Central memory CD8-positive, alpha-beta T cell (primary cell): ENCODE data around the gene ATP6V1D.
"Not testable (repeated sequence)": the region's sequence is repeated elsewhere in the genome, so short reads cannot be mapped to it uniquely, and the experiment has no call there.

ENCODE experiments used
- ATAC-seq: fragments of 150-1000 bp; cut with Tn5 transposase; replicated peaks from 2 replicates; pipeline ENCODE4 v1.10.0; 2022; ENCODE audit warnings: mild to moderate bottlenecking, moderate FRiP score, moderate number of reproducible peaks; ENCODE audit not compliant: poor library complexity, severe bottlenecking; ENCODE audit errors: extremely low read depth
- DNase-seq, 2 donors: peaks; one replicate each; pipeline ENCODE4 v3.0.0; 2021; ENCODE audit warnings: low spot score in 2 of 2
- H3K27ac Mint-ChIP-seq: one replicate; pipeline ENCODE4 v1.8.0; 2022; ENCODE audit warnings: low read depth, mild to moderate bottlenecking, moderate library complexity, mixed read lengths
- H3K27me3 Mint-ChIP-seq: one replicate; pipeline ENCODE4 v1.8.0; 2022; ENCODE audit warnings: mixed read lengths
- H3K36me3 Mint-ChIP-seq: one replicate; pipeline ENCODE4 v1.8.0; 2022; ENCODE audit warnings: mild to moderate bottlenecking, moderate library complexity, mixed read lengths; ENCODE audit not compliant: insufficient read depth
- H3K4me1 Mint-ChIP-seq: one replicate; pipeline ENCODE4 v1.8.0; 2022; ENCODE audit warnings: mixed read lengths
- H3K4me3 Mint-ChIP-seq: one replicate; pipeline ENCODE4 v1.8.0; 2022; ENCODE audit warnings: mild to moderate bottlenecking, moderate library complexity, mixed read lengths
- H3K9me3 Mint-ChIP-seq: one replicate; pipeline ENCODE4 v1.8.0; 2022; ENCODE audit warnings: mixed read lengths

The ATP6V1D gene

DNA sequence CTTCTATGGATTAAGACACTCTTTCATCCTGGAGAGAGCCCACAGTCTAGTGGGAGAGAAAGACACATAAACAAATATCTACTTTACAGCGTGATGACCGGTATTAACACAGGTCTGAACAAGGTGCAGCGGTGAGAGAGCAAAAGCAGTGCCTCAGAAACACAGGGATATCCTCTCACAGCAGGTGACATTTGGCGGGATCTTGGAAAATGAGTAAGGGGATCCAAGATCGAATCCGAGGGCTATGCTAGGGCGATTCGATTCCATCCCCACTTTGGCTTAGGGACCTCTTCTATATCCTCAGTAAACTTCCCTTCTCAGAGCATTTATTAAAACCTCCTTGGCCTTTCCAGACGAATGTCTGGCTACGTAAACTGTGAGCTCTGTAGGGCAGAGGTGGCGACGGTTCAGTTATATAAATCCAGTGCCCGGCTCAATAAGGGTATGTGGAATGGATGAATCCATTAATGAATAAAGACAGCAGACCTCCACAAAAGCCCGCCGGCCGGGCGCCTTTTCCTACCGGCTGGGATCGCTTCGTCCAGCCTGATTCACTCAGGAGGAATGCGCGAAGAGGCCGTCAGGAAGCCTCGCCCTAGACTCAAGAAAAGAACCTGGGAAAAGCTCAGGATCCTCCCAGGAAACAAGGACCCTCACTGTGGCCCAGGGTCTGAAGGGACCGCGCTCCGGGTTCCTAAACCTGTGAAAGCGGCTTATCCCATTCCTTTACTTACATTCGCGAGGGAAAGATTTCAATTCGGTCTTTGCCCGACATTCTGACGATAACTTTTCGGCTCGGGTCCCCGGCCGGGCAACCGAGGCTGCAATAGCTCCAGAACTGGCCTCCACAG, 455 bp downstream of the ATP6V1D start:
- ATAC-seq, result no peak

DNA sequence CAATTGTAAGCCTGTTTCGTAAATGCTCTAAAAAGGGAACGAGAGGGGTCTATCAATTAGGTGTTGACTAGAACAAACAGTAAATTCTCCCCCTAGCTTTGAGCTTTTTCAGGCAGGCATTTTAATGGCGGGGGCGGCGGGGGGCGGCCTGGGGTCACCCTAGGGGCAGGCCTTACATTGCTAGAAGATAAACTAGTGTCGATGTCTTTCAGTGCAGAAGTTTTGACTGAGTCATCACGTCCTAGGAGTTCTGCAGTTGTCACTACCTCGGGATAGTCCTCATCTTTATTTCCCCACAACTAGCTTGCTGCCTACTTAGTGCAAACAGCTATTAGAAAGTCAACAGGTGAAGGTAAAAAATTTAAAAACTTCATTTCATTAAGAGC, 1.6 kb downstream of the ATP6V1D start:
- Mint-ChIP-seq H3K4me3 (peak overlapping the region; percentile 89), H3K9me3 (no peaks in the 10 kb centered on the region), H3K27ac (peak overlapping the region; percentile 95), H3K27me3 (no peaks in the 10 kb centered on the region), H3K4me1 (peaks cover 38% of the 10 kb centered on the region), H3K36me3 (peaks cover 25% of the 10 kb centered on the region)
- DNase-seq (no peak), ATAC-seq (no peak)

More for the DNA sequence above, 455 bp downstream of the ATP6V1D start:
- peak overlapping the region; percentile 89 for H3K4me3 Mint-ChIP-seq
- H3K27ac Mint-ChIP-seq, result peak overlapping the region; percentile 95
- peaks cover 30% of the 10 kb centered on the region for H3K36me3 Mint-ChIP-seq
- DNase-seq, result no peak
- no peaks in the 10 kb centered on the region for H3K9me3 Mint-ChIP-seq
- no peaks in the 10 kb centered on the region for H3K27me3 Mint-ChIP-seq
- peaks cover 50% of the 10 kb centered on the region for H3K4me1 Mint-ChIP-seq

DNA sequence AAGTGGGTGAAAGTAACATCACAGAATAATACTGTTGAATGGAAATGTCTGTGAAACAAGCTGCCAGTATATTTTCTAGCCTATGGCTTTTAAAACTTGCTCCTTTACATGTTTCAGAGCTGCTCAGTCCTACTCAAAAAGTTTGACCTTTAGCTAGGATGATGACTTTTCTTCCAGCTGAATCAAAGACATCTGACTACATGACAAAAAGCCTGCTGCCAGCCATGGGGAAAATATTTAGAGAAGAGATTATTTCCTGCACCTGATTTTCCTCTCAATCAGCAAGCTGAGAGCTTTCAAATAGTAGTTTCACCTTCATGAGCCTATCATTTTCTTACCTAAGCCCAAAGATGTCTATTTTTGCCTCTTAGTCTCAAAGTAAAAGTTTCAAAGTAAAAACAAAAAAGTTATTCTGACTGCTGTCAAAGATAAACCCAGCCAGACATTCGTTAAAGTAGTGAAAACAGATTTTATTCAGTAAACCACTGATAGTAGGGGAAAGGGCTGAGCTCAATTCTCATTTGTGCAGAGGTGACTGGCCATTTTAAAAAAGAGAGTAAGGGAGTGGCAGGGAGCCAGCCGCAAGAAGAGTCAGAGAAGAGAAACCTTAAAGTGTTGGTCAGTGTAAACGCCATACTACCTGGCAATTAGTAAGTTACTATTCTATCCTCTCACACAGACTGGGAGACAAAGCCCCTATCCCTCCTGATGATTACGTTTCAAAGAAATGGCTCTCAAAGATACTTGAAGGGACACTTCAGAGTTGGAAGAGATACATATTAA, 2.2 kb downstream of the ATP6V1D start:
- H3K4me3 Mint-ChIP-seq, result peak overlapping the region; percentile 89
- H3K27ac Mint-ChIP-seq, result no peak overlapping the region
- peaks cover 21% of the 10 kb centered on the region for H3K36me3 Mint-ChIP-seq
- ATAC-seq (no peak), DNase-seq (no peak)
- H3K27me3 Mint-ChIP-seq, result no peaks in the 10 kb centered on the region
- no peaks in the 10 kb centered on the region for H3K9me3 Mint-ChIP-seq
- H3K4me1 Mint-ChIP-seq, result peaks cover 32% of the 10 kb centered on the region

DNA sequence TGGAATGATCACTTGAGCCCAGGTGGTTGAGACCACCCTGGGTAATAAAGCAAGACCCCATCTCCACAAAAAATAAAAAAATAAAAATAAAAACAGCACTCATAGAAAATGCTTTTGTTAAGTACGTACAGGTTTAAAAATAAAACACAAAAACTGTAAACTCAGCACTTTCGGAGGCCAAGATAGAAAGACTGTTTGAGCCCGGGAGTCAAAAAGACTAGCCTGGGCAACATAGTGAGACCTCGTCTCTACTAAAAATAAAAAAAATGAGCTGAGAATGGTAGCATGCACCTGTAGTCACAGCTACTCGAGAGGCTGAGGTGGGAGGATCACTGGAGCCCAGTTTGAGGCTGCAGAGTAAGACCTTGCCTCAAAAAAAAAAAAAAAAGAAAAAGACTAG, 7.5 kb downstream of the ATP6V1D start:
- ATAC-seq (no peak), DNase-seq (no peak)
- Mint-ChIP-seq H3K36me3 (peaks cover 36% of the 10 kb centered on the region), H3K4me1 (peaks cover 8% of the 10 kb centered on the region), H3K4me3 (no peak overlapping the region), H3K27ac (no peak overlapping the region), H3K9me3 (no peaks in the 10 kb centered on the region), H3K27me3 (no peaks in the 10 kb centered on the region)

DNA sequence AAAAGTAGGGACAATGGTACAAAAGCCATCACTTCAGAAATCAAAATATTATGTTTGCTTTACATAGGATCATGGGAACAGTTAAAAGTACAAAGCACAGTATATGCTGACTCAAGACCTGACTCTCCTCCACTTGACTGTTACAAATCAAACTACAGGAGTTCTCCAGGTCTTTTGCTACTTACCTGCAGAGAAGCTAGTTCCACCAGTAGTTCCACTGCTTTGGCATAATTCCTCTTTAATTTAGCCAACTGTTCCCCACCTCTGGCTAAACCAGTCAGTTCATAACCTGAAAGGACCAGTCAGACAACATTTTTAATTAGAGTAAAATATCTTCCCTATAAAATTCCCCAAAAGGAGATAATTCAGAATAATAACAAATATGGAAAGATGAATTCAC, 14.0 kb downstream of the ATP6V1D start:
- H3K9me3 Mint-ChIP-seq, result no peaks in the 10 kb centered on the region
- H3K36me3 Mint-ChIP-seq, result peaks cover 54% of the 10 kb centered on the region

DNA sequence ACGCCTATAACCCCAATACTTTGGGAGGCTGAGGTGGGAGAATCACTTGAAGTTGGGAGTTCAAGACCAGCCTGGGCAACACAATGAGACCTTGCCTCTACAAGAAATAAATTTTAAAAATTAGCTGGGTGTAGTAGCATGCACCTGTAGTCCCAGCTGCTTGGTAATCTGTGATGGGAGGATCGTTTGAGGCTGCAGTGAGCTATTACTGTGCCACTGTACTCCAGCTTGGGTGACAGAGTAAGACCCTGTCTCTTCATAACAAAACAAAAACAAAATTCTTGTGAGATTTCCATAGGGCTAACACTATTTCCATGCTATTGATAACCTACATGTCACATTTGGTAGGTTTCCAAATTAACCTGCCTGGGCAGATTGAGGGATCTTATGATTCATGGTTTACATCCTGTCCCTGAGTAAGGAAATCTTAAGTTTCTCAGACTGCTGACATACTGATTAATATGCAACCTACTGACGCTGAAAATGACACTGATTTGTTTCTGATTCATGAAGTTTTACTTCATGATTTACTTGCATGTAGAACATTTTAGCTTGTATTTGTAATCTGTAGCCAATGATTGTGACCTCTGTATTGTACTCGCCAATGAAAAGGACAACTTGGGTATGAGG, 15.9 kb downstream of the ATP6V1D start:
- Mint-ChIP-seq H3K27ac (no peak overlapping the region), H3K4me3 (no peak overlapping the region), H3K4me1 (no peaks in the 10 kb centered on the region), H3K9me3 (no peaks in the 10 kb centered on the region), H3K36me3 (peaks cover 53% of the 10 kb centered on the region), H3K27me3 (no peaks in the 10 kb centered on the region)
- DNase-seq (no peak), ATAC-seq (no peak)

More for the DNA sequence above, 14.0 kb downstream of the ATP6V1D start:
- Mint-ChIP-seq H3K4me1 (no peaks in the 10 kb centered on the region), H3K27ac (no peak overlapping the region), H3K27me3 (no peaks in the 10 kb centered on the region), H3K4me3 (no peak overlapping the region)
- ATAC-seq (no peak), DNase-seq (no peak)

DNA sequence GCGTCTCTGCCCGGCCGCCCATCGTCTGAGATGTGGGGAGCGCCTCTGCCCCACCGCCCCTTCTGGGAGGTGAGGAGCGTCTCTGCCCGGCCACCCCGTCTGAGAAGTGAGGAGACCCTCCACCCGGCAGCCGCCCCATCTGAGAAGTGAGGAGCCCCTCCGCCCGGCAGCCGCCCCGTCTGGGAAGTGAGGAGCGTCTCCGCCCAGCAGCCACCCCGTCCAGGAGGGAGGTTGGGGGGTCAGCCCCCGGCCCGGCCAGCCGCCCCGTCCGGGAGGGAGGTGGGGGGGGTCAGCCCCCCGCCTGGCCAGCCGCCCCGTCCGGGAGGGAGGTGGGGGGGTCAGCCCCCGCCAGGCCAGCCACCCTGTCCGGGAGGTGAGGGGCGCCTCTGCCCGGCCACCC, 18.4 kb downstream of the ATP6V1D start:
- H3K4me1 Mint-ChIP-seq, ATAC-seq, H3K9me3 Mint-ChIP-seq, H3K4me3 Mint-ChIP-seq, H3K27ac Mint-ChIP-seq, DNase-seq, H3K27me3 Mint-ChIP-seq: not testable (repeated sequence)
- peaks cover 51% of the 10 kb centered on the region for H3K36me3 Mint-ChIP-seq

DNA sequence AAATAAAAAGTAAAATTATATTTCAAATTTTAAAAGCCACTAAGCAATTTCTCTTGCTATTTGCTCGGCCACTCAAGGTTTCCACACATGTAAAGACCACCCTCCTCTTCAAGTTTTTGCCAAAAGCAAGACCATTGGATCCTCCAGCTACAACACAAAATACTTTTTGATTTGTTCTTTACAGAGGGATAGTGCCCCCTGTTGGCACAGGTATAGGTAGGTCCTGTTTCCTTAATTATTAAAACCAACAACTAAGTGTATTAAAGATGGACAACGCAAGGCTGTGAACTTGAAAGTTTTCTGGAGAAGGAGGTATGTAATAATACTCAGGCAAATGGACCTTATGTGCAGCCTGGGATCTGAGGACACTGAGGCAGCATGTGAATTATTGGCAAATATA, 23.8 kb downstream of the ATP6V1D start:
- Mint-ChIP-seq H3K4me1 (peaks cover 5% of the 10 kb centered on the region), H3K4me3 (no peak overlapping the region), H3K36me3 (peaks cover 42% of the 10 kb centered on the region), H3K27ac (no peak overlapping the region), H3K9me3 (no peaks in the 10 kb centered on the region), H3K27me3 (no peaks in the 10 kb centered on the region)
- ATAC-seq (no peak), DNase-seq (no peak)

DNA sequence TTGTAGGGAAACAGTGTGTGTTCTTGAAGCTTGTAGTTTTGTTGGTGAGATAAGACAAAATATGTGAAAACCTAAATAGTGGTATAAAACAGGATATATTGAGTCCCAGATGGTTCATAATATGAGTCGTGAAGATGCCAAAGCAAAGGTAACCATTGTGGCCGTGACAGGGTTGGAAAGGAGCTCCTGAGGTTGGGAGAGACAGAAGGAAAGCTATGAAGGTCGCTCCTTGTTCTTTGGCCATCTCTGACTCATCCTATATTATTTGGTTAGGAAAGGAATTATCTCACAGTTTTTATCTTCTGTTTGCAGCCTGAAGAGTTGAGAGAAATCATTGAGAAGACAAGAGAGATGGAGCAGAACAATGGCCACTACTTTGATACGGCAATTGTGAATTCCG, 27.1 kb downstream of the ATP6V1D start:
- no peak for DNase-seq
- H3K4me3 Mint-ChIP-seq, result no peak overlapping the region
- H3K36me3 Mint-ChIP-seq, result peaks cover 23% of the 10 kb centered on the region
- peak overlapping the region; percentile 29 for H3K27ac Mint-ChIP-seq
- H3K27me3 Mint-ChIP-seq, result no peaks in the 10 kb centered on the region
- peaks cover 5% of the 10 kb centered on the region for H3K4me1 Mint-ChIP-seq
- no peak for ATAC-seq
- no peaks in the 10 kb centered on the region for H3K9me3 Mint-ChIP-seq

DNA sequence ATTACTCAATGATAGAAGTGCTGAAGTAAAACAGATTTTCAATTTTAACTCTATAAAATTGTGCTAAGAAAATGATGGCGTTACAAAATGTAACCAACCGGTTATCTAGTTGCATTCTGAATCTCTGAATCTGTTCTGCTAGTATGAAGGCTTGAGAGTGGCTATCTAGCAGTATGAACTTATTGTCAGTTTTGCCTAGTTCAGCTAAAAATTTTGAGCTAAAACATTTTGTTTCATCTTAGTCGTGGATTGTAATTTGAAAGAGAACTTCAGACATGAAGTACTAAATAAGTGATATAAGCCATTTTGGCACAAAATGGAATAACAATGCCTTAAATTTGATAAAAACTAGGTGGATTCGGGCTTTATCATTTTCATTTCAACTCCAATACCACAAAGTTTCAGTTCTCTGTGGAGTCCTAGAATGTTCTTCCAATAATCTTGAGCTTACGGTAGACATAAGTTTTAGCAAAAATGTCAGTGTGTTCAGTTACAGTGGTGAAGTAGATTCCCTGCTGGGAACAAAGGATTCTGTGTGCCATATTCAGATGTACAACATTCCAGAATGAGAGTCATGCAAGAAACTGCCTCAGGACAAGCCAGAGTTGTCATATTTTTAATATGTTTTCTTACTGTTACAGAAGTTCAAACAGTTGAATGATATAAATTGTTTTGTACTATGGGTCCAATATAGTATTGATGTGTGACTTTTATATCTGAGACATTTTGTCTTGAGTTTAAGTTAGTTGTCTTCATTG, 28.1 kb downstream of the ATP6V1D start:
- ATAC-seq (no peak), DNase-seq (no peak)
- no peaks in the 10 kb centered on the region for H3K27me3 Mint-ChIP-seq
- H3K9me3 Mint-ChIP-seq, result no peaks in the 10 kb centered on the region
- H3K4me3 Mint-ChIP-seq, result no peak overlapping the region
- H3K27ac Mint-ChIP-seq, result no peak overlapping the region
- H3K36me3 Mint-ChIP-seq, result peaks cover 19% of the 10 kb centered on the region
- peaks cover 5% of the 10 kb centered on the region for H3K4me1 Mint-ChIP-seq

DNA sequence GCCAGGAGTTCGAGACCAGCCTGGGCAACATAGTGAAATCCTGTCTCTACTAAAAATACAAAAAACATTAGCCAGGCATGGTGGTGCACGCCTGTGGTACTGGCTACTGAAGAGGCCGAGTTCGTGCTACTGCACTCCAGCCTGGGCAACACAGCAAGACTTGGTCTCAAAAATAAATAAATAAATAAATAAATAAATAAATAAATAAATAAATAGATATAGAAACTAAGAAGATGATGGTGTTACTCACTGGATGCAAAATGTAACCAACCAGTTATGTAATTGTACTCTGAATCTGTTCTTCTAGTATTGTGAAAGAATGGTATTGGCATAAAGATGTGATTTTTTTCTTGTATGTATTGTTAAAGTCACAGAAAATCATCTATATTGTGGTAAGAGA, 29.9 kb downstream of the ATP6V1D start:
- H3K4me3 Mint-ChIP-seq, H3K27ac Mint-ChIP-seq, H3K9me3 Mint-ChIP-seq, H3K4me1 Mint-ChIP-seq, H3K27me3 Mint-ChIP-seq, DNase-seq, ATAC-seq: not testable (repeated sequence)
- peaks cover 13% of the 10 kb centered on the region for H3K36me3 Mint-ChIP-seq

DNA sequence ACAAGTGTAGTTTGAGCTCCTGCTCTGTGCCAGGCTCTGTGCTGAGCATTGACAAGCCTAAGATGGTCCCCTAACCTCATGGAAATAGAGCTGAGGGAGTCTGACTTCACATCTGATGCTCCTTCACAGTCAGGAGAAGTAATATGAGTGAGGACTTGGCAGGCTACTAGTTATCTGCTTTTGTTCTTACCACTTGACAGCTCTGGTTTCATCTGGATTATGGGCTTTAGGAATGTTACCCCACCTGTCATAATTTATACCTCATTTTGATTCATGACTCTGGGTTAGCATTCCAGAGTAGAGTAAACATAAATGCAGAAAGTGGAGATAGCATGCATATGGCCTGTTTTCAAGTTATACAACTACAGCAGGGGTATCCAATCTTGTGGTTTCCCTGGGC, 40.5 kb downstream of the ATP6V1D start:
- Mint-ChIP-seq H3K4me3 (no peak overlapping the region), H3K27ac (no peak overlapping the region), H3K27me3 (no peaks in the 10 kb centered on the region), H3K4me1 (no peaks in the 10 kb centered on the region), H3K36me3 (peaks cover 15% of the 10 kb centered on the region), H3K9me3 (no peaks in the 10 kb centered on the region)
- DNase-seq, result no peak
- ATAC-seq, result no peak
